ENCODE measurements around the gene METTL5.
"Not testable (repeated sequence)": the region's sequence is repeated elsewhere in the genome, so short reads cannot be mapped to it uniquely, and the experiment has no call there.

- not testable (repeated sequence) for TF ChIP-seq MAX (IDR thresholded peaks at IDR 0.05); CTCF (IDR thresholded peaks at IDR 0.05 in 2 of 3, conservative IDR thresholded peaks at IDR 0.05 in 1 of 3; ENCODE audit: borderline replicate concordance in 1 of 3, insufficient read depth in 1 of 3, low read depth in 2 of 3, low read length in 2 of 3); ZNF274 (IDR thresholded peaks at IDR 0.05; ENCODE audit: low read depth, low read length); POLR2AphosphoS5 (IDR thresholded peaks at IDR 0.05; ENCODE audit: low read depth, low read length); POLR2A (IDR thresholded peaks at IDR 0.05; ENCODE audit: borderline replicate concordance, extremely low read depth, insufficient read depth, insufficient read length); EZH2 (IDR thresholded peaks at IDR 0.05); FOSL1 (IDR thresholded peaks at IDR 0.05; ENCODE audit: low read depth); CBX3 (IDR thresholded peaks at IDR 0.05; ENCODE audit: low read depth)
Observed at GRCh38 chr2:169866230-169866629, 41.5 kb upstream of the METTL5 start.
